ENCODE results near the gene CRHR2. TPM values are rescaled to one million over a fixed set of nuclear protein-coding genes. Genes with fewer than 3 reads are reported as not detected.
A peak's percentile ranks its signal among the peaks of the same experiment; 100 is the strongest.
"Not testable (repeated sequence)": the region's sequence is repeated elsewhere in the genome, so short reads cannot be mapped to it uniquely, and the experiment has no call there.

The CRHR2 gene
- total and polyA plus RNA-seq, 4 experiments from 2014 or later = not detected

DNA sequence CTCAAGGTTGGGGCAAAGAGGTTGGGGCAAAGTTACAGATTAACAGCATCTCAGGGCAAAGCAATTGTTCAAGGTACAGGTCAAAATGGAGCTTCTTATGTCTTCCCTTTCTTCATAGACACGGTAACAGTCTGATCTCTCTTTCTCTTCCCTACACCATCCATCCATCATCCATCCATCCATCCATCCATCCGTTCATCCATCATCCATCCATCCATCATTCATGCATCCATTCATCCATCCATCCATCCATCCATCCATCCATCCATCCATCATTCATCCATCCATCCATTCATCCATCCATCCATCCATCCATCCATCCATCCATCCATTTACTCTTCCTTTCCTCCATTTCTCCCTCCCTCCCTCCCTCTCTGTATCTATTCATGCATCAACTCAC, 37.2 kb upstream of the CRHR2 start:
- H3K36me3 ChIP-seq (ENCODE audit: insufficient read depth, low read length); H3K4me3 Mint-ChIP-seq; H3K9me3 ChIP-seq (ENCODE audit: control insufficient read depth in 1 of 2, low read length in 2 of 2); DNase-seq; H3K27me3 Mint-ChIP-seq; intact Hi-C loops (cut with micrococcal nuclease); H3K27ac ChIP-seq (ENCODE audit: low read depth, low read length); POLR2A ChIA-PET (ENCODE audit: partially characterized antibody); H3K4me3 ChIP-seq (ENCODE audit: low read length in 2 of 2); H3K27ac Mint-ChIP-seq; H3K4me1 ChIP-seq (ENCODE audit: insufficient read depth, low read length); H3K27me3 ChIP-seq (ENCODE audit: insufficient read depth, low read length); H3K4me1 Mint-ChIP-seq: not testable (repeated sequence)
- Mint-ChIP-seq H3K36me3 (peaks cover 43 to 68% of the 10 kb centered on the region in 2 donors), H3K9me3 (peaks cover 14 to 52% (median 34%) of the 10 kb centered on the region in 8 donors)
- CTCF ChIA-PET (ENCODE audit: partially characterized antibody) = interaction anchor here (1.6 to 3.1 kb wide), 2 partner anchors 17 to 22 kb away, joined by 3 to 17 read pairs; no protein-coding TSS in a partner anchor

DNA sequence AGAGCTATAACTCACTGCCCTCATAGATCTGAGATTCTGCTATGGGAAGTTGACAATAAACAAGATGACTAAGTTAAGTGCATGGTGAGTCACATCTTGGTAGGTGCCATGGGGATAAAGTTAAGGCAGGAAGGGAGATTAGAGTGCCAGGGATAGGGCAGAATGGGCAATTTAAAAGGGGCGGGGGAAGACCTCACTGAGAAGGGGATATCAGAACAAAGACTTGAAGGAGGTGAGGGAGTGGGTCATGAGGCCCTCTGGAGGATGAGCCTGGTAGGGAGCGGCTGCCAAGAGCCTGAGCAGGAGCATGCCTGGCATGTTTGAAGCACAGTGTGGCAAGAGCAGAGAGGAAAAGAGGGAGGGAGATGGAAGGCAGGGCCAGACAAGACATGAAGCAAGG, 34.9 kb upstream of the CRHR2 start:
- H3K4me1 Mint-ChIP-seq = peaks cover 0 to 1% (median 0%) of the 10 kb centered on the region in 4 donors
- no peak overlapping the region for H3K27ac Mint-ChIP-seq
- H3K9me3 Mint-ChIP-seq = peaks cover 14 to 52% (median 34%) of the 10 kb centered on the region in 8 donors

DNA sequence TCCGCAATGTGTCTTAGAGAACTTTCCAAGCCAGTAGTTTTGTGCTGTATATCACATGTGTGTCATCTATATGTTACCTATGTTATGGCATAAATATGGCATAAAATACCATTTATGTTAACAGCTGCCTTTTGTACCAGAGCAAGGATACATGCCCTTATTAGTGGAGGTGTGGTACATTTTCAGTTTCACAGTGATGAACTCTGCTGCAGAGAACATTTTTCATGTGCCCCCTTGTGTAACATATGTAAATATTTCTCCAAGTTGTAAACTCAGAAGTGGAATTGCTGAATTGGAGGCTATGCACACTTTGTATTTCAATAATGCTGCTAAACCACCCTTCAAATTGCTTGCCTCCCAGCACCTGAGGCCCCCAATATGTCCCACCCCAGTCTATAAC, 31.9 kb upstream of the CRHR2 start:
- no peak for DNase-seq
- H3K27me3 Mint-ChIP-seq = no peaks in the 10 kb centered on the region
- H3K36me3 Mint-ChIP-seq = peaks cover 32 to 46% of the 10 kb centered on the region in 2 donors
- Histone ChIP-seq H3K36me3 (ENCODE audit: insufficient read depth, low read length) (no peaks in the 10 kb centered on the region), H3K4me3 (ENCODE audit: low read length in 2 of 2) (no peak overlapping the region), H3K4me1 (ENCODE audit: insufficient read depth, low read length) (no peaks in the 10 kb centered on the region), H3K27ac (ENCODE audit: low read depth, low read length) (no peak overlapping the region), H3K27me3 (ENCODE audit: insufficient read depth, low read length) (no peaks in the 10 kb centered on the region), H3K9me3 (ENCODE audit: control insufficient read depth in 1 of 2, low read length in 2 of 2) (peaks cover 0 to 5% of the 10 kb centered on the region in 2 donors)
- peak overlapping the region in 1 of 7 donors; percentile 33 for H3K27ac Mint-ChIP-seq
- CTCF ChIA-PET (ENCODE audit: partially characterized antibody) = interaction anchor here (1.1 kb wide), 1 partner anchor 26 kb away, joined by 4 read pairs; no protein-coding TSS in a partner anchor
- intact Hi-C loops (cut with micrococcal nuclease) = no loop called here
- H3K4me1 Mint-ChIP-seq = no peaks in the 10 kb centered on the region
- H3K4me3 Mint-ChIP-seq = no peak overlapping the region
- H3K9me3 Mint-ChIP-seq = peaks cover 10 to 36% (median 23%) of the 10 kb centered on the region in 8 donors
- POLR2A ChIA-PET (ENCODE audit: partially characterized antibody) = interaction anchor here (1.0 kb wide), 1 partner anchor 14 kb away, joined by 3 read pairs; no protein-coding TSS in a partner anchor

More for the DNA sequence above, 34.9 kb upstream of the CRHR2 start:
- ChIA-PET CTCF (ENCODE audit: partially characterized antibody) (interaction anchor here (1.0 to 2.9 kb wide), 2 partner anchors 10 to 23 kb away, joined by 3 to 17 read pairs; no protein-coding TSS in a partner anchor), POLR2A (ENCODE audit: partially characterized antibody) (interaction anchor here (1.2 kb wide), 1 partner anchor 10 kb away, joined by 4 read pairs; no protein-coding TSS in a partner anchor)
- no peak overlapping the region for H3K4me3 ChIP-seq (ENCODE audit: low read length in 2 of 2)
- no peak overlapping the region for H3K27ac ChIP-seq (ENCODE audit: low read depth, low read length)
- no peaks in the 10 kb centered on the region for H3K36me3 ChIP-seq (ENCODE audit: insufficient read depth, low read length)
- peak overlapping the region in 1 of 8 donors; percentile 52 for H3K4me3 Mint-ChIP-seq
- intact Hi-C loops (cut with micrococcal nuclease) = no loop called here
- H3K27me3 ChIP-seq (ENCODE audit: insufficient read depth, low read length) = no peaks in the 10 kb centered on the region
- H3K27me3 Mint-ChIP-seq = no peaks in the 10 kb centered on the region
- H3K9me3 ChIP-seq (ENCODE audit: control insufficient read depth in 1 of 2, low read length in 2 of 2) = peaks cover 0 to 5% of the 10 kb centered on the region in 2 donors
- no peaks in the 10 kb centered on the region for H3K4me1 ChIP-seq (ENCODE audit: insufficient read depth, low read length)
- H3K36me3 Mint-ChIP-seq = peaks cover 43 to 70% of the 10 kb centered on the region in 2 donors
- DNase-seq = no peak

DNA sequence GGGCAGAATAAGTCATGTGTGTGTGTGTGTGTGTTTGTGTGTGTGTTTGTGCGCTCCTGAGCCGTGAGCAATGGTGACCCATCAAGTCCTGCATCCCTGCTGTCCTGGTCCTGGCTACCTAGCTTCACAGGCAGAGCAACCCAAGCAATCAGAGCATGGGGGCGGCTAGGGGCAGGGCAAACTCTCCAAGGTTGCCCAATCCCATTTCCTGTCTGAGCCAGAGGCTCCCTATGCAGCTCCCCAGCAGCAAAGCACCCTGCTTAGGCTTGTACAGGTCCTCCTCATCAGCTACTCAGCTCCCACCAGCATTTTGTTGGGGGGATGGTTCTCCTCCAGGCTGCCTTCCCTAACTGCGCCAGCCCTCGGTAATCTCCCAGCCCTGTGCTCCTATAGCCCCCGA, 31.1 kb upstream of the CRHR2 start:
- intact Hi-C loops (cut with micrococcal nuclease) = no loop called here
- Histone ChIP-seq H3K4me1 (ENCODE audit: insufficient read depth, low read length) (no peaks in the 10 kb centered on the region), H3K36me3 (ENCODE audit: insufficient read depth, low read length) (no peaks in the 10 kb centered on the region), H3K27me3 (ENCODE audit: insufficient read depth, low read length) (no peaks in the 10 kb centered on the region), H3K27ac (ENCODE audit: low read depth, low read length) (no peak overlapping the region), H3K4me3 (ENCODE audit: low read length in 2 of 2) (no peak overlapping the region), H3K9me3 (ENCODE audit: control insufficient read depth in 1 of 2, low read length in 2 of 2) (peaks cover 0 to 5% of the 10 kb centered on the region in 2 donors)
- Mint-ChIP-seq H3K27ac (peak overlapping the region in 1 of 7 donors; percentile 11), H3K4me3 (no peak overlapping the region), H3K9me3 (peaks cover 10 to 29% (median 15%) of the 10 kb centered on the region in 8 donors), H3K36me3 (peaks cover 24 to 39% of the 10 kb centered on the region in 2 donors), H3K4me1 (no peaks in the 10 kb centered on the region), H3K27me3 (no peaks in the 10 kb centered on the region)
- CTCF ChIA-PET (ENCODE audit: partially characterized antibody) = interaction anchor here (1.1 kb wide), 1 partner anchor 26 kb away, joined by 4 read pairs; no protein-coding TSS in a partner anchor
- POLR2A ChIA-PET (ENCODE audit: partially characterized antibody) = interaction anchor here (1.0 kb wide), 1 partner anchor 14 kb away, joined by 3 read pairs; no protein-coding TSS in a partner anchor
- DNase-seq = no peak

DNA sequence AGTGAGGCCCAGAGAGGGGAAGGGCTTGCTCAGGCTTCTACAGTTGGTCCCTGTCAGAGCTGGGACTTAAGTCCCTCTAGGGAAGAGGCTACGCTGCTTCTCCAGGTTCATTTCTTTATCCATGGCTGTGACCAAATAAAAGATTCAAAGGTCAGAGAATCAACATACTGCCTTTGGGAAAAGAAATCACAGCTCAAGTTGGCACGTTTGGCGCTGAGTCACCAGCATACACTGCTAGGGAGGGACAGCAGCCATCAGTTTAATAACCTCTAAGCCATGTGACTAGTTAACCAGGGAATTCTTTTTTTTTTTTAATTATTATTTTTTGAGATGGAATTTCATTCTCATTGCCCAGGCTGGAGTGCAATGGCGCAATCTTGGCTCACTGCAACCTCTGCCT, 28.4 kb upstream of the CRHR2 start:
- Histone ChIP-seq H3K36me3 (ENCODE audit: insufficient read depth, low read length) (no peaks in the 10 kb centered on the region), H3K9me3 (ENCODE audit: control insufficient read depth in 1 of 2, low read length in 2 of 2) (no peaks in the 10 kb centered on the region), H3K27me3 (ENCODE audit: insufficient read depth, low read length) (no peaks in the 10 kb centered on the region), H3K4me3 (ENCODE audit: low read length in 2 of 2) (no peak overlapping the region), H3K27ac (ENCODE audit: low read depth, low read length) (no peak overlapping the region), H3K4me1 (ENCODE audit: insufficient read depth, low read length) (no peaks in the 10 kb centered on the region)
- ChIA-PET CTCF (ENCODE audit: partially characterized antibody) (interaction anchor here (19.4 kb wide), 1 partner anchor 28 kb away, joined by 341 read pairs; no protein-coding TSS in a partner anchor), POLR2A (ENCODE audit: partially characterized antibody) (interaction anchor here (0.8 kb wide), 1 partner anchor 20 kb away, joined by 3 read pairs; no protein-coding TSS in a partner anchor)
- intact Hi-C loops (cut with micrococcal nuclease) = no loop called here
- Mint-ChIP-seq H3K27ac (no peak overlapping the region), H3K9me3 (peaks cover 0 to 8% (median 0%) of the 10 kb centered on the region in 8 donors), H3K4me3 (no peak overlapping the region), H3K27me3 (no peaks in the 10 kb centered on the region), H3K36me3 (peaks cover 9 to 14% of the 10 kb centered on the region in 2 donors), H3K4me1 (no peaks in the 10 kb centered on the region)
- DNase-seq = no peak

DNA sequence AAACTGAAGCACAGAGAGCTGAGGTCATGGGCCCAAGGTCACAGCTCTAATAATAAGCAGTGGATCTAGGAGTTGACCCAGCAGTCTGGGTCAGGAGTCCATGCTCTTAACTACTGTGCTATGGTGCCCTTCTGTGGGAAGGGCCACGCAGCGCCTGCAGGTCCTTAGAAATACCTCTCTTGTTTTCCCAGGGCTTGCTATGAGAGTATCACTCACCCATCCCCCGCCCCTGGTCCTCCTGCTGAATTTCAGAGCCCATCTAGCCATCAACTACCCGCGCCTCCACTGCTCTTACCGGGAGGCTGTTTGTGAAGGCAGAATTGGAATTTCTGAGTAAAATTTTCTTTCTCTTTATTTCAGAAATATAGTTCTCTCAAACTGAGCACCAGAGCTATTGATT, 27.3 kb upstream of the CRHR2 start:
- peaks cover 0 to 3% of the 10 kb centered on the region in 2 donors for H3K36me3 Mint-ChIP-seq
- ChIA-PET CTCF (ENCODE audit: partially characterized antibody) (interaction anchor here (1.1 to 19.4 kb wide), 2 partner anchors 14 to 29 kb away, joined by 4 to 341 read pairs; no protein-coding TSS in a partner anchor), POLR2A (ENCODE audit: partially characterized antibody) (interaction anchor here (0.8 to 1.8 kb wide), 2 partner anchors 18 to 22 kb away, joined by 3 to 7 read pairs; no protein-coding TSS in a partner anchor)
- H3K27ac ChIP-seq (ENCODE audit: low read depth, low read length) = no peak overlapping the region
- H3K36me3 ChIP-seq (ENCODE audit: insufficient read depth, low read length) = no peaks in the 10 kb centered on the region
- H3K27ac Mint-ChIP-seq = peak overlapping the region in 1 of 7 donors; percentile 44
- H3K9me3 ChIP-seq (ENCODE audit: control insufficient read depth in 1 of 2, low read length in 2 of 2) = no peaks in the 10 kb centered on the region
- H3K4me1 Mint-ChIP-seq = no peaks in the 10 kb centered on the region
- no peaks in the 10 kb centered on the region for H3K9me3 Mint-ChIP-seq
- no peaks in the 10 kb centered on the region for H3K27me3 Mint-ChIP-seq
- no peaks in the 10 kb centered on the region for H3K4me1 ChIP-seq (ENCODE audit: insufficient read depth, low read length)
- DNase-seq = no peak
- H3K4me3 Mint-ChIP-seq = no peak overlapping the region
- H3K4me3 ChIP-seq (ENCODE audit: low read length in 2 of 2) = no peak overlapping the region
- no peaks in the 10 kb centered on the region for H3K27me3 ChIP-seq (ENCODE audit: insufficient read depth, low read length)
- intact Hi-C loops (cut with micrococcal nuclease) = no loop called here

DNA sequence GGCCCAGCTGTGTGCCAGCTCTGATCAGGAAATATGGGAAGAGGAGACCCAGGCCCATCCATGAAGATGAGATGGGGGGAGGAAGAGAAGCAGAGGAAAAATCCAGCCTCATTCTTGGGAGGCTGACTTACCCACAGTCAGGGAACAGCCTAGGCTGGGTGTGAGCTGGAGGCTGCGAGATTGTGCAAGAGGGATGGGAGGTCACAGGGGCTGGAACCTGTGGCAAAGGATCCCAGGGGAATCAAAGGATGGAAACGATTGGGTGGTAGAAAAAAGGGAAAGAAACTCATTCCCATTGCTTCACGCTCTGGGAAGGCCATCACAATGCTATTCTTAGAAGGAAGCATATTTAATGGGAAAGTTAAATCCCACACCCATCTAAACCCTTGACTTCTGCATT, 26.7 kb upstream of the CRHR2 start:
- no peaks in the 10 kb centered on the region for H3K27me3 ChIP-seq (ENCODE audit: insufficient read depth, low read length)
- no peak overlapping the region for H3K27ac ChIP-seq (ENCODE audit: low read depth, low read length)
- Mint-ChIP-seq H3K27me3 (no peaks in the 10 kb centered on the region), H3K36me3 (no peaks in the 10 kb centered on the region), H3K27ac (no peak overlapping the region), H3K9me3 (no peaks in the 10 kb centered on the region), H3K4me1 (no peaks in the 10 kb centered on the region), H3K4me3 (no peak overlapping the region)
- ChIA-PET CTCF (ENCODE audit: partially characterized antibody) (interaction anchor here (1.1 to 19.4 kb wide), 2 partner anchors 13 to 29 kb away, joined by 4 to 341 read pairs; no protein-coding TSS in a partner anchor), POLR2A (ENCODE audit: partially characterized antibody) (interaction anchor here (1.8 kb wide), 1 partner anchor 18 kb away, joined by 7 read pairs; no protein-coding TSS in a partner anchor)
- no peak for DNase-seq
- H3K4me3 ChIP-seq (ENCODE audit: low read length in 2 of 2) = no peak overlapping the region
- no peaks in the 10 kb centered on the region for H3K9me3 ChIP-seq (ENCODE audit: control insufficient read depth in 1 of 2, low read length in 2 of 2)
- intact Hi-C loops (cut with micrococcal nuclease) = no loop called here
- H3K4me1 ChIP-seq (ENCODE audit: insufficient read depth, low read length) = no peaks in the 10 kb centered on the region
- no peaks in the 10 kb centered on the region for H3K36me3 ChIP-seq (ENCODE audit: insufficient read depth, low read length)

All from CD4-positive, alpha-beta memory T cell (primary cell).